RPMI7951 (cell line): Measurements from ENCODE around the gene TASOR2. TPM values are rescaled to one million over a fixed set of nuclear protein-coding genes. Genes with fewer than 3 reads are reported as not detected.

Experiments used
- DNase-seq: peaks from one replicate; pipeline ENCODE4 v3.0.0-alpha.2; 2012; ENCODE audit warnings: low read depth
- total RNA-seq: library from RNA; depleted of rRNA; stranded (reverse); fragments of >200 nt; shearing (Covaris generic); gene quantifications from 2 replicates; pipeline ENCODE4 v1.2.3, GENCODE V29; 2014; rRNA removed

Gene TASOR2
- 71.9 and 92.0 TPM in 2 replicates for total RNA-seq

- peak; percentile 98 for DNase-seq
Measured at GRCh38 chr10:5684318-5684970, at the start of gene TASOR2. TSS of gene TASOR2 (plus strand) at chr10:5684838. CDS start at chr10:5720643, 35,805 bp downstream.

GRCh38 chr10:5634918-5635317, 49.7 kb upstream of the TASOR2 start:
- no peak for DNase-seq

DNA sequence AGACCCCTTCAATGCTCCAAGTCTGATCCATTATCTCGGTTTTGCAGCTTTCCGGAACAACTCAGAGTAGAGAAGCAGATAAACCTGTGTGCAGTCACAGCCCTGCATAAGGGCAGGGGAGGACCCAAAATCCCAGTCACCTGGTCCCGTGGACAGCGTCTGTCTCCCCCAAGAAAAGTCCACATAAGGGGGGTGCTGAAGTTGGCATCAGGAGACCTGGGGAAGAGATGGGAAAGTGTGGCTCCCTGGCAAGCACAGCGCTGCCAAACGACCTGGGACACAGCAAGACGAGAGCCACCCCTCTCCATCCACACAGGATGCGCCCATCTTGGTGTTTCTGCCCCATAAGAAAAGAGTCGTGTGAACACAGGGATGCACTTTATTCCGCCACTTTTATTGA, 46.1 kb upstream of the TASOR2 start:
- no peak for DNase-seq

DNA sequence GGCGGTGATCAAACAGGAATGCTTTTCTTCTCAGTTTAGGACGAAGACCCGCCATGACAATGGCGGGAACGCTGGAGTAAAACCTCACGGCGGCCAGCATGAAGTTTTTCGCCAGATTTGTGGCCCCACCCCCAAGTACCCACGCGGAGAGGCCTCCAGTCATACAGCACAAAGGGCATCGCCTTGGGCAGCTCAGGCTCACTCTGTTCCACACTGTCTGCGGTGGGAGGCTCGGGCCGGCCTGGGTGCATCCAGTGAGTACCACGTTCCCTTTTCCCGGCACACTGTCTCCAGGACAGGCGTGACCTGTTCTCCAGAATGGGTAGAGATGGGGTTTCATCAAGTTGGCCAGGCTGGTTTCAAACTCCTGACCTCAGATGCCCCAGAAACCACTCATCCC, 45.6 kb upstream of the TASOR2 start:
- no peak for DNase-seq

DNA sequence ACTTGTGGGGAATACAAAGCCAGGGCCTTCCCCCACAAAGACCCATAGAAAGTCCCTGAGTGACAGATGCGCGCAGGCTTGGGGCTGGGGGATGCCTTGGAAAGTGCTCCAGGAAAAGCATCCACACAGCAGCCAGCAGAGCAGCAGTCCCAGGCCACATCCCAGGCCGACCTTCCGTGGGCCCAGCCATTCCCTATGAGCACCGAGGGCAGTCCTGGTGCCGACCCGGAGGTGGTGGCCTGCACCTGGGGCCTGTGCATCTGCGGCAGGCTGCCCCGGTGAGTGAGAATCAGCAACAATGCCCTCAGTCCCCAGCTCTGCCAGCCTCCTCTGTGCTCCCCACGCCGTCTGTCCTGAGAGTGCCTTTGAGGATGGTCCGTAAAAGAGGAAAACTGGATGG, 44.6 kb upstream of the TASOR2 start:
- DNase-seq: no peak

DNA sequence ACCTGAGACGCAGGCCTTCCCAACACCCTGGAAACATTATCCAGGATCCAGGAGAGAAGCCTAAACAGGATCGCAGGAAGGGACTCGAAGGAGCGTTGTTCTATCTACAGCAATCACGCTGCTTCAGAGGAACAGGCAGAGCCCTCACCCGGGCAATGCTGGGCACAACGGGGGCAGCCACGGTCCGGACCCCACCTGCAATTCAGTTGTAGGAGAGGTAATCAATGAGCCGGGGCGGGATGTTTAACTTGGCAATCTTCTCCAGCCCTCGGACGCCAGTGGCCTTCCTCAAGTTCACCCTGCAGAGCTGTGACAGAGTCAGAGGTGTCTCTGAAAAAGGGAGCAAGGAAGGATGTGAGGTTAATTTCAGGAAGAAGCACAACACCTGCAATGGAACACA, 44.1 kb upstream of the TASOR2 start:
- DNase-seq: no peak

- DNase-seq: no peak
Measured at GRCh38 chr10:5641501-5641900, 43.1 kb upstream of the TASOR2 start.

DNA sequence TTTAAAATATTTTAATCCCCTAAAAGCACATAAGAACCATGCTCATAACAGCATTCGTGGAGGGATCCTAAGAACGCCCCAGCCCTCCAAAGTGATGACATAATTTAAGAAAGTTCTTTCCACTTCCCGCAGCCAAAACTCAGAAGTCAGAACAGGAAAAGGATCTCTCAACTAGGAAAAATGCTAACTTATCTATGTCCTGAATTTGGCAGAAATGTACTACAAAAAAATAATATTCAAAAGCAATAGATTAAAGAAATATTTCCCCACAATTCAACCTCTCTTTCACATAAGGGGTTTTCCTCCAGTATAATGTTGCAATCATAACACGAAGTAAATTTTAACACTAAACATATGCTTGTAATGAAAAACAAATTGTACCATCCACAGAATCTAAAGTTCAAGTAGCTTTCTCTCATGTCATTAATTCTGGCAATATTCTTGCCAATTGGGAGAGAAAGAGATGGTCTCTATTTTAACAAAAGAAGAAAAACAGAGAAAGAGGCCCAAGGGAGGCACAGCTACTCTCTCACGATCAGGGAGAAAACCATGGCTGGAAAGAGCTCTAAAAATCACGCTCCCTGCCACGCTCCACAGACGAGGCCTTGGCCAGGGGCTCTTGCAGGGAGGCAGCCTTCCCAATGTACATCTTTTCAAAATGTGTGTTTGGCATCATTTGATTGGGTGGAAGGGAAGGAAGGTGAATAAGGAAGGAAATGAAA, 41.1 kb upstream of the TASOR2 start:
- DNase-seq: no peak

DNA sequence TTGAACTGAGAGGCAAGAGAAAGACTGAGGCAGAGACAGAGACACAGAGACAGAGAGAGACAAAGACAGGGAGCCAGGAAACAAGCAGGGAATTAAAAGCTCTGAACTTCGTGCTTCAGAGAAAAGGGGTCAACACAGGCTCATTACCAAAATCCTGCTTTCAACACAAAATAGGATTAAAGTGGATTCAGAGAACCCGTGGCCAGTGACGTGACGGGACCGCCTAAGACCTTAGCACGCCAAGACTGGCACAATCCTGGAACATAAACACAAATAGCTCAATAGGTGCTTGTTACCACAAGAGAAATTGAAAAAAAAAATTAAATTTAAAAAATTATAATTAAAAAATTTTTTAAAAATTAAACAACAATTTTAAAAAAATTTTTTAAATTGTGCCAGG, 39.7 kb upstream of the TASOR2 start:
- no peak for DNase-seq

DNA sequence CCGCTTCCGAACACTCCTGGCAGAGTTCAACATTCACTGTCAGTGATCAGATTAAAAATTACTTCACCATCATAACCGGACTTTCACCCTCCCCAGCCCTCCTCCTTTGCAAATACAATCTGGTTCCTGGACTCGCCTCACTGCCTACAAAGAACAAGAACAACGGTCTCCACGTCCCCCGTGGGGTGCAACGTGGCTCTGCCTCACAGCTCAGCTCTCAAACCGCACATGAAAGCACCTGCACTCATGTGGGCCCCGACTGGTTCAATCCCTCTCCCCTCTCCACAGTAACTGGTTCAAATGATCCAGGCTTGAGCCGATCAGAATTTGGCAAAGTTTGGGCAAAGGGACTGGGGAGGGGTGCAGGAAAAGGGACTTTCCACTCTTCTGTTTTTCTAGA, 39.3 kb upstream of the TASOR2 start:
- DNase-seq: no peak

DNA sequence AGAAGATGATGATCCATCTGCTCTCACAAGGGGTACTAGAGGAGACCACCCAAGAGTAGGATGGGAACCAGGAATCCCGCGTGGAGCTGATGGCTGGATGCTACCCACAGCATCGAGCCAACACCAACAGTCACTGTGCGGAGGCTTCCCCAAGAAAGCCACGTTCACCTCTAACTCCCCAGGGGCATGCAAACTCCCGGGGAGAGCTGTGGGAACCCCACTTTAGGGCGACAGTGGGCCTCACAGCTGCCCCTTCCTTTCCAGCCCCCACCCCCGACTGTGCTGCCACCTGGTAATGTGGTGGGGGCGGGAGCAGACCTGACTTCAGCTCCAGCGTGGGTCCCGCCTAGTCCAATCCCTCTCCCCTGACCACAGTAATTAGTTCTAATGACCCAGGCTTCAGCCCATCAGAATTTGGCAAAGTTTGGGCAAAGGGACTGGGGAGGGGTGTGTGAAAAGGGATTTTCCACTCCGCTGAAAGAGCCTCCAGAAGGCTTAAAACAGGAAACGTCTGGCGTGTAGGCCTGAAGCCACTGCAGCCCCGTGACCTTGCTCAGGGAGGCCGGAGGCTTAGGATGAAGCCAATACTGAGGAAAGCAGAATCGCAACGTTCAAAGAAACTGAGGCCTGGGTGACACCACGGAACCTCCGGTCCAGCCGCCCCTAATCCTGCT, 38.6 kb upstream of the TASOR2 start:
- no peak for DNase-seq

- no peak for DNase-seq
Measured at GRCh38 chr10:5647507-5648240, 37.0 kb upstream of the TASOR2 start.

GRCh38 chr10:5648494-5649457, 35.9 kb upstream of the TASOR2 start:
- DNase-seq: peak; percentile 24

DNA sequence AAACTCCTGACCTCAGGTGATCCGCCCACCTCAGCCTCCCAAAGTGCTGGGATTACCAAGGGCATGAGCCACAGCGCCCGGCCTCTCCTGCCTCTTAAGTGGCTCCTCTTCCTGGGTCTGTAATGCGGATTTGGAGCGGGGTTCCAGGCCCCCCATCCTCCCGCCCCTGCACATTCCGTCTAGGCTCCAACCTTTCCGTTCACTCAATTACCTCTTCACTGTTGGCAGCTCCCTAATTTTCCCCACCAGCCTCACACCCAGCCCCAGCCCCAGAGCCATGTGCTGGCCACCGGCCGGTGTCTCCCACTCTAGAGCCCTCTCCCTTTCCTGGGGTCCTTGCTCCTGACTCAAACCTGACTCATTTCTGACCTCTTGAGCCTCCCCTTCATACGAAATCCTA, 34.9 kb upstream of the TASOR2 start:
- DNase-seq: no peak

GRCh38 chr10:5650664-5651387, 33.8 kb upstream of the TASOR2 start:
- no peak for DNase-seq

DNA sequence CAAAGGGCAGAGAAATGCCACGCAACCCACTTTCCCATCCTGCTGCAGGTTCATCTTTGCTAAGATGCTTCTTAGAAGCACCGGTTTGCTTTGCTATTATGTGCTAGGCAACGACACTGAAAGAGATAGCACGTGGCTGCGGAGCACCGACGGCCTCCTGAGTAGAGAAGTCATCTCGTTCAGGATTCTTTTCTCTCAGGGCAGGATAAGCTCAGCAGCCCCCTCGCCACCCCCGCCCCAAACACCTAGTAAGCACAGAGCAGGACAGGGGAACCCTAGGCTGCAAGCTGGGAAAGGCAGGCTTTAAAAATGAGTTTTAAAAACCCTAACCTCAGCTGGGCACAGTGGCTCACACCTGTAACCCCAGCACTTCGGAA, 33.3 kb upstream of the TASOR2 start:
- no peak for DNase-seq

DNA sequence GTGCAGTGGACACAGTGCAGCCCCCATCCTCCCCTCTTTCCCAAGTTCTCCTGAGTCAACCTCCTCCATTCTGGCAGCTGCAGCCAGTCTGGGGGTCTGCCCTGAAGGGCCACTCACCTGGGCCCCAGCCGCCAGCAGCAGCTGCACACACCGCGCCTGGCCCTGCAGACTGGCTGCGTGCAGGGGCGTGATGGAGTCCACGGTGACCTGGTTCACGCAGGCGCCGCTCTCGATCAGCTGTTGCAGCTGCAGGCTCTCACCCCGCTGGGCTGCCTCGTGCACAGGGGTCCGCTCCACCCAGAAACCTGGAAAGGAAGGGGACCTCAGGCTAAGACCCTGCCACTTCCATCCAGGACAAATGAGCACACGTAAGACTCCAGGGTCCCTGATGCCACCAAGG, 31.9 kb upstream of the TASOR2 start:
- no peak for DNase-seq

DNA sequence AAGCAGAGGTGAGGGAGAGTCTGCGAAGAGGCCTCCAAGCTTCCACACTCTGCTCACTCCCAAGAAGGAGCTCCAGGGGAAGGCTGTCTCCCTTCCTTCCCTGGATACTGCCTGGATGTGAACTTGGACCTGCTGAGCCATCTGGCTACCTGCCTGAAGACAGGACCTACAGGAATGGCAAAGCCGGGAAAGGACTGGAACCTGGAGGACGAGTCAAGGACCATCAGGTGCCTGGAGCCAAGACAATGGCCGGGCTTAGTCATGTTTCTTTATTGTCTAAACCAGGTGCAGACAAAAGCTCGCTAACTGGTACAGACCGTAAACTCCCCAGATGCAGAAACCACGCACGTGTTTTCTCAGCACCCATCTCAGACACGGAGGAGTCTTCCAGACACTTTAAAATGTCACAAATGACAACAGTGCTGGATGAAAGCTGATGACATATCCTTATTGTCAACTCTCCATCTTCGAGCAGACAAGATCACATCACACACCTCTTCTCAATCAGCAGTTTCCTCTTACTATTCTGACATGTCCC, 30.4 kb upstream of the TASOR2 start:
- DNase-seq: no peak

GRCh38 chr10:5655121-5655520, 29.5 kb upstream of the TASOR2 start:
- DNase-seq: no peak
